B cell (primary cell): ENCODE data around the gene CPA2. TPM values are rescaled to one million over a fixed set of nuclear protein-coding genes. Genes with fewer than 3 reads are reported as not detected.

Experiments
- ATAC-seq: fragments of 200-7000 bp; cut with Tn5 transposase; one replicate; pipeline ENCODE4 v1.10.0; 2021; ENCODE audit warnings: low read depth, mild to moderate bottlenecking, moderate number of reproducible peaks, moderate library complexity
- CTCF ChIA-PET: fragments of 350-600 bp; sonication (Branson Sonifier 250); formaldehyde crosslinking; loops from one replicate; lab custom pipeline; 2021; ENCODE audit warnings: antibody characterized with exemption, inconsistent platforms; lab: Charles Lee
- POLR2A ChIA-PET: fragments of 350-600 bp; sonication (Branson Sonifier 250); formaldehyde crosslinking; loops from one replicate; lab custom pipeline; 2021; ENCODE audit warnings: antibody characterized with exemption; lab: Charles Lee
- DNase-seq: peaks from one replicate; pipeline ENCODE4 v3.0.0; 2013
- H2AFZ ChIP-seq: 2 replicates; pipeline ENCODE4 v1.6.1; 2012; ENCODE audit warnings: mild to moderate bottlenecking, low read depth, low read length; ENCODE audit not compliant: insufficient read depth, poor library complexity, severe bottlenecking
- H3K27ac ChIP-seq, 2 donors: 1 replicate in 1 of 2; 2 replicates in 1 of 2; pipeline ENCODE4 v1.5.1; 2012 to 2013; ENCODE audit warnings: low read length in 2 of 2, mild to moderate bottlenecking in 2 of 2, moderate library complexity in 1 of 2
- H3K27me3 ChIP-seq, 4 experiments: fragments of 200-600 bp in 1 of 4; sonication (generic) in 1 of 4; replicated peaks in 1 of 4; 1 replicate in 2 of 4; 2 replicates in 2 of 4; pipeline versions ENCODE4 v1.6.1 to v1.7.0; 2013 to 2016; ENCODE audit warnings: low read length in 3 of 4, mild to moderate bottlenecking in 2 of 4, mixed read lengths in 1 of 4, moderate library complexity in 1 of 4; ENCODE audit not compliant: insufficient read depth in 4 of 4, control insufficient read depth in 3 of 4; ENCODE audit errors: control extremely low read depth in 1 of 4
- H3K36me3 ChIP-seq, 2 experiments: replicated peaks in 1 of 2; 1 replicate in 1 of 2; 2 replicates in 1 of 2; pipeline versions ENCODE4 v1.6.1 to v1.7.1; 2013; ENCODE audit warnings: low read length in 1 of 2; ENCODE audit not compliant: insufficient read depth in 2 of 2, control insufficient read depth in 1 of 2; ENCODE audit errors: control extremely low read depth in 1 of 2, extremely low read depth in 1 of 2
- H3K4me1 ChIP-seq, 2 donors: fragments of 200-600 bp in 1 of 2; sonication (generic) in 1 of 2; 1 replicate in 1 of 2; 2 replicates in 1 of 2; pipeline versions ENCODE4 v1.5.1 to v1.6.1; 2013 to 2017; ENCODE audit warnings: low read length in 2 of 2; ENCODE audit not compliant: control insufficient read depth in 2 of 2, insufficient read depth in 2 of 2
- H3K4me2 ChIP-seq: replicated peaks from 2 replicates; pipeline ENCODE3; 2012; ENCODE audit warnings: mild to moderate bottlenecking, low read depth, low read length; ENCODE audit not compliant: poor library complexity, severe bottlenecking
- H3K4me3 ChIP-seq, 5 experiments: fragments of 200-600 bp in 1 of 5; sonication (generic) in 1 of 5; 1 replicate in 3 of 5; 2 replicates in 2 of 5; pipeline versions ENCODE4 v1.5.1 to v1.7.0; 2011 to 2016; ENCODE audit warnings: low read length in 4 of 5, mild to moderate bottlenecking in 4 of 5, low read depth in 2 of 5, control low read depth in 1 of 5, moderate library complexity in 1 of 5; ENCODE audit not compliant: insufficient read depth in 1 of 5; ENCODE audit errors: control extremely low read depth in 1 of 5, extremely low read depth in 1 of 5
- H3K79me2 ChIP-seq: fragments of 200-600 bp; sonication (generic); one replicate; pipeline ENCODE4 v1.6.0; 2016; ENCODE audit warnings: low read length; ENCODE audit not compliant: control insufficient read depth, insufficient read depth
- H3K9ac ChIP-seq: fragments of 200-600 bp; sonication (generic); 2 replicates; pipeline ENCODE4 v1.6.1; 2017; ENCODE audit warnings: mild to moderate bottlenecking, low read length, moderate library complexity
- H3K9me3 ChIP-seq, 3 donors: one replicate each; pipeline versions ENCODE4 v1.6.1 to v1.7.1; 2013; ENCODE audit warnings: low read length in 2 of 3; ENCODE audit not compliant: control insufficient read depth in 2 of 3, insufficient read depth in 1 of 3; ENCODE audit errors: control extremely low read depth in 1 of 3
- H4K20me1 ChIP-seq: 2 replicates; pipeline ENCODE4 v1.6.0; 2012; ENCODE audit warnings: mild to moderate bottlenecking, low read length; ENCODE audit not compliant: insufficient read depth, control insufficient read depth, poor library complexity, severe bottlenecking
- H3K27ac Mint-ChIP-seq: one replicate; pipeline ENCODE4 v1.8.0; 2021; ENCODE audit warnings: mixed read lengths
- H3K27me3 Mint-ChIP-seq: one replicate; pipeline ENCODE4 v1.8.0; 2021; ENCODE audit warnings: mixed read lengths
- H3K4me1 Mint-ChIP-seq: one replicate; pipeline ENCODE4 v1.8.0; 2021; ENCODE audit warnings: mixed read lengths
- H3K4me3 Mint-ChIP-seq: one replicate; pipeline ENCODE4 v1.8.0; 2021; ENCODE audit warnings: mixed read lengths
- H3K9me3 Mint-ChIP-seq: one replicate; pipeline ENCODE4 v1.8.0; 2022; ENCODE audit warnings: mixed read lengths; ENCODE audit not compliant: insufficient read depth
- EZH2 ChIP-seq: IDR thresholded peaks from 2 replicates; pipeline ENCODE4 v1.6.1; 2012; ENCODE audit warnings: borderline replicate concordance, low read depth, mild to moderate bottlenecking, moderate library complexity, low read length; ENCODE audit not compliant: insufficient read depth, poor library complexity, severe bottlenecking
- WGBS: methylation state at CpG from one replicate; pipeline ENCODE4 v1.1.5; 2013; ENCODE audit warnings: missing lambda C conversion rate; ENCODE audit not compliant: insufficient coverage; 5-methylcytosine and 5-hydroxymethylcytosine counted together
- intact Hi-C: fragments of 100-400 bp; cut with micrococcal nuclease; formaldehyde crosslinking; loops from one replicate; pipeline ENCODE4 v1.10.0; 2022
- polyA plus RNA-seq: library from polyadenylated mRNA; depleted of rRNA; stranded (reverse); fragments of >200 nt; gene quantifications from 2 replicates; pipeline ENCODE4 v1.2.3, GENCODE V29; 2012
- total RNA-seq, 2 donors: library from RNA; stranded (reverse); fragments of 120-200 nt in 1 of 2; gene quantifications; 1 replicate in 1 of 2; 2 replicates in 1 of 2; pipeline versions ENCODE4 v1.2.3 to v1.2.4, GENCODE V29; 2013 to 2022
- TF ChIP-seq, protein P1 (sequence below): fragments of 200-600 bp; IDR thresholded peaks from one replicate; pipeline ENCODE4 v1.8.0; 2022; ENCODE audit warnings: antibody characterized with exemption, mild to moderate bottlenecking

CPA2 gene
- total and polyA plus RNA-seq, 2 donors (not counting 1 experiment from before 2014, with no cell fraction given), result not detected

DNA sequence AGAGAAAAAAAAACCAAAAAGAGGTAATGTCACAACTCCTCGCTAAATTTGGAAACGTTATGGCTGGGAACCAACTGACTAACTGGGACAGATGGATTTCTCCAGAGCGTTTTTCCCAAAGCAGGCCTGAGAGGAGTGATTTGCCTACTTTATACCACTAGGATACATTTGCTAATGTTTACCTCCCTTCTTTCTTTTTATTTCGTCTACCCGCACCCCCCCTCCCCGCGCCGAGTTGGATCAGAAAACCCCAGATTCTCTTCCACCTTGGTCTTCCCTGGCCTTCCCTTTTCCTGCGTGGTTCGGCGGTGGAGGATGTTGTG lies 7.2 kb downstream of the CPA2 start:
- Histone ChIP-seq H3K79me2 (no peaks in the 10 kb centered on the region), H4K20me1 (no peaks in the 10 kb centered on the region), H2AFZ (no peak overlapping the region), H3K27me3 (peaks cover 0 to 12% (median 6%) of the 10 kb centered on the region in 4 experiments), H3K4me1 (peaks cover 0 to 2% of the 10 kb centered on the region in 2 donors), H3K4me3 (no peak overlapping the region), H3K9ac (no peak overlapping the region), H3K36me3 (no peaks in the 10 kb centered on the region), H3K27ac (no peak overlapping the region), H3K9me3 (peaks cover 0 to 7% (median 0%) of the 10 kb centered on the region in 3 donors), H3K4me2 (no peak overlapping the region)
- ChIA-PET CTCF (no interaction called here), POLR2A (no interaction called here)
- Mint-ChIP-seq H3K4me1 (no peaks in the 10 kb centered on the region), H3K4me3 (no peak overlapping the region), H3K27ac (no peak overlapping the region), H3K9me3 (no peaks in the 10 kb centered on the region), H3K27me3 (peaks cover 31% of the 10 kb centered on the region)
- no peak for TF ChIP-seq EZH2
- TF ChIP-seq, protein P1, sequence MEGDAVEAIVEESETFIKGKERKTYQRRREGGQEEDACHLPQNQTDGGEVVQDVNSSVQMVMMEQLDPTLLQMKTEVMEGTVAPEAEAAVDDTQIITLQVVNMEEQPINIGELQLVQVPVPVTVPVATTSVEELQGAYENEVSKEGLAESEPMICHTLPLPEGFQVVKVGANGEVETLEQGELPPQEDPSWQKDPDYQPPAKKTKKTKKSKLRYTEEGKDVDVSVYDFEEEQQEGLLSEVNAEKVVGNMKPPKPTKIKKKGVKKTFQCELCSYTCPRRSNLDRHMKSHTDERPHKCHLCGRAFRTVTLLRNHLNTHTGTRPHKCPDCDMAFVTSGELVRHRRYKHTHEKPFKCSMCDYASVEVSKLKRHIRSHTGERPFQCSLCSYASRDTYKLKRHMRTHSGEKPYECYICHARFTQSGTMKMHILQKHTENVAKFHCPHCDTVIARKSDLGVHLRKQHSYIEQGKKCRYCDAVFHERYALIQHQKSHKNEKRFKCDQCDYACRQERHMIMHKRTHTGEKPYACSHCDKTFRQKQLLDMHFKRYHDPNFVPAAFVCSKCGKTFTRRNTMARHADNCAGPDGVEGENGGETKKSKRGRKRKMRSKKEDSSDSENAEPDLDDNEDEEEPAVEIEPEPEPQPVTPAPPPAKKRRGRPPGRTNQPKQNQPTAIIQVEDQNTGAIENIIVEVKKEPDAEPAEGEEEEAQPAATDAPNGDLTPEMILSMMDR, result no peak
- 77% methylated on average over 3 of the region's 11 CpGs for WGBS
- ATAC-seq (no peak), DNase-seq (no peak)
- intact Hi-C loops, result no loop called here

DNA sequence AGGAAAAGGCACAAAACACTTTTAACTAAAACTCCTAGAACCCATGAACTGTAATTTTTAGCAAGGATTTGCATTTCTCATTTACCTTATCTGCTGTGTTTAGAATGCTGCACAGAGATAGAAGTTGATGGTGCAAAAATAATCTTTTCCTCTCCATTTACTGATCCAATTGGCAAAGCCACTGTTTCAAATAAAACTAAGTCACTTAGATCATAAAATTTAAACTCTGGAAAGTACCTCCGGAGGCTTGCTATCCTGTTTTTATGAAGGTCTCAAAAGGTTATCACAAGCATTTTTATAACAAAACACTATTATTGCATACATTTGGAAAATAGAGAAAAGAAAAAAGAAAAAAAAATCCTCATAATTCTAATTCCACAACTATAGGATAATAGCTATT lies 7.6 kb downstream of the CPA2 start:
- H3K9me3 Mint-ChIP-seq, result no peaks in the 10 kb centered on the region
- no peaks in the 10 kb centered on the region for H3K4me1 Mint-ChIP-seq
- H2AFZ ChIP-seq, result no peak overlapping the region
- peaks cover 0 to 2% of the 10 kb centered on the region in 2 donors for H3K4me1 ChIP-seq
- no peak overlapping the region for H3K4me2 ChIP-seq
- H3K9me3 ChIP-seq, result peaks cover 0 to 7% (median 0%) of the 10 kb centered on the region in 3 donors
- ChIA-PET POLR2A (no interaction called here), CTCF (no interaction called here)
- no peaks in the 10 kb centered on the region for H3K36me3 ChIP-seq
- H3K4me3 ChIP-seq, result no peak overlapping the region
- intact Hi-C loops, result no loop called here
- no peak overlapping the region for H3K4me3 Mint-ChIP-seq
- no peak overlapping the region for H3K27ac Mint-ChIP-seq
- DNase-seq (no peak), ATAC-seq (no peak)
- no CpG with 5 or more reads among the region's 1 CpG for WGBS
- no peaks in the 10 kb centered on the region for H4K20me1 ChIP-seq
- H3K27me3 Mint-ChIP-seq, result peaks cover 31% of the 10 kb centered on the region
- no peak overlapping the region for H3K27ac ChIP-seq
- peaks cover 0 to 12% (median 6%) of the 10 kb centered on the region in 4 experiments for H3K27me3 ChIP-seq
- H3K9ac ChIP-seq, result no peak overlapping the region
- H3K79me2 ChIP-seq, result no peaks in the 10 kb centered on the region
- no peak for TF ChIP-seq EZH2
